ENCODE results near the gene DDIT4L.
"Not testable (repeated sequence)": the region's sequence is repeated elsewhere in the genome, so short reads cannot be mapped to it uniquely, and the experiment has no call there.

DDIT4L gene

DNA sequence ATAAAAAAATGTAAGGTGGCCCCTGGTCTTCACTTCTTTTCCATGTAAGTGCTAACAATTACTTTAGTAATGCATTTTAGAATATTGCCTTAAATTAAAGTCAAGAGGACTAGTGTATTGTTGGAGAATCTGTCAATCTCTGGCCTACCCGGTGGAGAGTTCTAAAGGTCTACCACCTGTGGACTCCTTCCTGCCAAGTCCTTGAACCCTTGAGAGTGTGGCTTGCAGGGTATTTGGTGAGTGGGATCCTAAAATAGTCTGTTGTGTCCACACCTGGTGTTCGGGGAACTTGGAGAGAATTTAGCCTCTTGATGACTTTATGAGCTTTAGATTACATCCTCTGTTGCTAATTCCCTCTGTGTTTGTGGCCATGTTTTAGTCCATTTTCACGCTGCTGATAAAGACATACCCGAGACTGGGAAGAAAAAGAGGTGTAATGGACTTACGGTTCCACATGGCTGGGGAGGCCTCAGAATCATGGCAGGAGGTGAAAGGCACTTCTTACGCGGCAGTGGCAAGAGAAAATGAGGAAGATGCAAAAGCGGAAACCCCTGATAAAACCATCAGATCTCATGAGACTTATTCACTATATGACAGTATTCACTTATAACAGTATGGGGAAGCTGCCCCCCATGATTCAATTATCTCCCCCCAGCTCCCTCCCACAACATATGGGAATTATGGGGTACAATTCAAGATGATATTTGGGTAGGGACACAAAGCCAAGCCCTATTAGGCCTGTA lies 23.8 kb downstream of the DDIT4L start:
- DNase-seq (ENCODE audit: low read depth in 1 of 2, low spot score in 1 of 2), result no peak

DNA sequence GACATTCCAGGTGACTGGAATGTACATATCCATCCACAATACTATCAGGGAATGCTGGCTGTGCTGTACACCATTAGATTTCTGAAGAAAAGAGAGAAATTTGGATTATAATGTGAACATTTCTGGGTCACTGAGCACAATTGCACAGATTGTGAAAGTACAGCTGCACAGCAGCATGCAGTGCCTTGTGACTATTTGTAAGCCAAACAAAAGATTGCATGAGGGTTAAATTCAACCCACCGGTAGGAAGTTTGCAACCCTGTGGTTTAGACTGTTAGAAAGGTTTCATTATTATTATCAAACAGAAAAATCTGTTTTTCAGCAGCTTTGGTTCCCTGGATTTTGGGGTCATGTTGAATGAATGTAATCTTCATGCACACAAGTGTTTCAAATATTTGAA lies 24.5 kb downstream of the DDIT4L start:
- DNase-seq (ENCODE audit: low read depth in 1 of 2, low spot score in 1 of 2), result no peak

GRCh38 chr4:100164808-100165760 lies 25.2 kb downstream of the DDIT4L start:
- DNase-seq (ENCODE audit: low read depth in 1 of 2, low spot score in 1 of 2), result no peak

- no peak for DNase-seq (ENCODE audit: low read depth in 1 of 2, low spot score in 1 of 2)
Measured at GRCh38 chr4:100162027-100162685, 28.1 kb downstream of the DDIT4L start.

- no peak for DNase-seq (ENCODE audit: low read depth in 1 of 2, low spot score in 1 of 2)
Measured at GRCh38 chr4:100149190-100149589, 41.1 kb downstream of the DDIT4L start.

GRCh38 chr4:100147684-100148083 lies 42.6 kb downstream of the DDIT4L start:
- DNase-seq (ENCODE audit: low read depth in 1 of 2, low spot score in 1 of 2), result no peak

DNA sequence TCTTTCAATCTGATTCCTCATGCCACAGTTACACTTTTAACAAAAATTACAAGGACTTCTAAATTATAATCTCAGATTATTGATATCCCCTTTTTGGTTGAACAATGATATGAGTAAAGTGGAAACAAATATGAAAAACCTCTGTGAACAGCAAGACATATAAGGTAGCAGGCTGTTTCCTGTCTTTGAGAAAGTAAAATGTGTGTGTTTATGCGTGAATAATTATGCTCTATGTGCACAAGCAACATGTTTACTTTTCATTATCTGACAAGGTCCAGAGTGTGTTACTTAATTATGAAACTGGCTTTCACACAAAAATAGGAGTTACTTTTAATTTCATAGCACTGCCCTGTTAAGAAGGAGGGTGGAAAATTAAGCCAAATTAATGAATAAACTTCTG lies 43.1 kb downstream of the DDIT4L start:
- no peak for DNase-seq (ENCODE audit: low read depth in 1 of 2, low spot score in 1 of 2)

- DNase-seq (ENCODE audit: low read depth in 1 of 2, low spot score in 1 of 2), result no peak
Measured at GRCh38 chr4:100146756-100147155, 43.5 kb downstream of the DDIT4L start.

DNA sequence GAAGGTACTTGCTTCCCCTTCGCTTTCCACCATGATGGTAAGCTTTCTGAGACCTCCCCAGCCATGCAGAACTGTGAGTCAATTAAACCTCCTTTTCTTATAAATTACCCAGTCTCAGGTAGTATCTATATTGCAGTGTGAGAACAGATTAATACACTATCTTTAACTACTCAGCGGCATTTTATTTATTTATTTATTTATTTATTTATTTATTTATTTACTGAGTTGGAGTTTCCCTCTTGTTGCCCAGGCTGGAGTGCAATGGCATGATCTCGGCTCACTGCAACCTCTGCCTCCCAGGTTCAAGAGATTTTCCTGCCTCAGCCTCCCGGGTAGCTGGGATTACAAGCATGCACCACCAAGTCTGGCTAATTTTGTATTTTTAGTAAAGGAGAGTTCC lies 52.9 kb downstream of the DDIT4L start:
- not testable (repeated sequence) for DNase-seq (ENCODE audit: low read depth in 1 of 2, low spot score in 1 of 2)

All from stimulated activated CD4-positive, alpha-beta T cell treated with anti-CD3 and anti-CD28 coated beads, Interleukin-15, amount 100 ng/mL, for 1 hour (primary cell).